Astrocyte (in vitro differentiated cells and primary cell): Measurements from ENCODE around the gene FAXC.

ENCODE experiments used
- EZH2 ChIP-seq: IDR thresholded peaks from 2 replicates; pipeline ENCODE4 v1.6.1; 2012; ENCODE audit warnings: mild to moderate bottlenecking, low read length, inconsistent platforms; ENCODE audit not compliant: insufficient read depth
- TF ChIP-seq, protein P1 (sequence below): IDR thresholded peaks from 2 replicates; pipeline ENCODE4 v1.5.1; 2011; ENCODE audit warnings: low read depth, mild to moderate bottlenecking, inconsistent platforms, low read length, moderate library complexity; ENCODE audit not compliant: insufficient read depth

DNA sequence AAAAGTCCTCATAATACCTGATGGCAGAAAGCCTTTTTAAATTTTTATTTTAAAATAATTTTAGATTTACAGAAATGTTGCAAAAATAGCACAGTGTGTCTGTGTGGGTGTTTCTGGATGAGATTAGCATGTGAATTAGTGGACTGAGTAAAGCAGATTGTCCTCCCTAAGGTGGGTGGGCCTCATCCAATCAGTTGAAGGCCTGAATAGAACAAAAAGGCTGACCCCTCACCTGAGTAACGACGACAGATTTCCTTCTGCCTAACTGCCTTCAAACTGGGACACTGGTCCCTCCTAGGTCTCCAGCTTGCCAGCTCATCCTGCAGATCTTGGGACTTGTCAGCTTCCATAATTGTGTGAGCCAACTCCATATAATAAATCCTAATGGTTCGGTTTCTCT, 54.2 kb downstream of the FAXC start:
- TF ChIP-seq, protein P1, sequence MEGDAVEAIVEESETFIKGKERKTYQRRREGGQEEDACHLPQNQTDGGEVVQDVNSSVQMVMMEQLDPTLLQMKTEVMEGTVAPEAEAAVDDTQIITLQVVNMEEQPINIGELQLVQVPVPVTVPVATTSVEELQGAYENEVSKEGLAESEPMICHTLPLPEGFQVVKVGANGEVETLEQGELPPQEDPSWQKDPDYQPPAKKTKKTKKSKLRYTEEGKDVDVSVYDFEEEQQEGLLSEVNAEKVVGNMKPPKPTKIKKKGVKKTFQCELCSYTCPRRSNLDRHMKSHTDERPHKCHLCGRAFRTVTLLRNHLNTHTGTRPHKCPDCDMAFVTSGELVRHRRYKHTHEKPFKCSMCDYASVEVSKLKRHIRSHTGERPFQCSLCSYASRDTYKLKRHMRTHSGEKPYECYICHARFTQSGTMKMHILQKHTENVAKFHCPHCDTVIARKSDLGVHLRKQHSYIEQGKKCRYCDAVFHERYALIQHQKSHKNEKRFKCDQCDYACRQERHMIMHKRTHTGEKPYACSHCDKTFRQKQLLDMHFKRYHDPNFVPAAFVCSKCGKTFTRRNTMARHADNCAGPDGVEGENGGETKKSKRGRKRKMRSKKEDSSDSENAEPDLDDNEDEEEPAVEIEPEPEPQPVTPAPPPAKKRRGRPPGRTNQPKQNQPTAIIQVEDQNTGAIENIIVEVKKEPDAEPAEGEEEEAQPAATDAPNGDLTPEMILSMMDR: no peak
- no peak for TF ChIP-seq EZH2
